ENCODE data around the gene VNN1.
"Not testable (repeated sequence)": the region's sequence is repeated elsewhere in the genome, so short reads cannot be mapped to it uniquely, and the experiment has no call there.

The VNN1 gene

GRCh38 chr6:132708771-132709170, 5.1 kb downstream of the VNN1 start:
- no peak for TF ChIP-seq CTCF (IDR thresholded peaks at IDR 0.05; ENCODE audit: low read depth, low read length, missing control alignments)
- in situ Hi-C loops (cut with HindIII; ENCODE audit: low pct_ligation_motif_present, low sequenced_read_pairs), result no loop called here
- Histone ChIP-seq H3K27ac (no peak overlapping the region), H3K27me3 (replicated peaks) (no peaks in the 10 kb centered on the region), H3K4me3 (ENCODE audit: low read depth, low read length) (no peak overlapping the region), H3K36me3 (replicated peaks) (no peaks in the 10 kb centered on the region)
- no peak for DNase-seq

GRCh38 chr6:132708002-132708401, 5.9 kb downstream of the VNN1 start:
- DNase-seq, result no peak
- H3K27ac ChIP-seq, result no peak overlapping the region
- no peaks in the 10 kb centered on the region for H3K36me3 ChIP-seq (replicated peaks)
- no peak for TF ChIP-seq CTCF (IDR thresholded peaks at IDR 0.05; ENCODE audit: low read depth, low read length, missing control alignments)
- no peak overlapping the region for H3K4me3 ChIP-seq (ENCODE audit: low read depth, low read length)
- in situ Hi-C loops (cut with HindIII; ENCODE audit: low pct_ligation_motif_present, low sequenced_read_pairs), result no loop called here
- H3K27me3 ChIP-seq (replicated peaks), result no peaks in the 10 kb centered on the region

- H3K27me3 ChIP-seq (replicated peaks); DNase-seq; H3K36me3 ChIP-seq (replicated peaks); H3K27ac ChIP-seq; H3K4me3 ChIP-seq (ENCODE audit: low read depth, low read length); in situ Hi-C loops (cut with HindIII; ENCODE audit: low pct_ligation_motif_present, low sequenced_read_pairs): not testable (repeated sequence)
These were observed 7.1 kb downstream of the VNN1 start for GRCh38 chr6:132706756-132707155.

GRCh38 chr6:132703936-132704335, 9.9 kb downstream of the VNN1 start:
- in situ Hi-C loops (cut with HindIII; ENCODE audit: low pct_ligation_motif_present, low sequenced_read_pairs), result no loop called here
- no peak overlapping the region for H3K27ac ChIP-seq
- no peaks in the 10 kb centered on the region for H3K36me3 ChIP-seq (replicated peaks)
- H3K27me3 ChIP-seq (replicated peaks), result no peaks in the 10 kb centered on the region
- TF ChIP-seq CTCF (IDR thresholded peaks at IDR 0.05; ENCODE audit: low read depth, low read length, missing control alignments), result no peak
- no peak overlapping the region for H3K4me3 ChIP-seq (ENCODE audit: low read depth, low read length)
- DNase-seq, result no peak

- Histone ChIP-seq H3K4me3 (ENCODE audit: low read depth, low read length) (no peak overlapping the region), H3K27me3 (replicated peaks) (no peaks in the 10 kb centered on the region), H3K36me3 (replicated peaks) (no peaks in the 10 kb centered on the region), H3K27ac (no peak overlapping the region)
- DNase-seq, result no peak
- in situ Hi-C loops (cut with HindIII; ENCODE audit: low pct_ligation_motif_present, low sequenced_read_pairs), result no loop called here
- TF ChIP-seq CTCF (IDR thresholded peaks at IDR 0.05; ENCODE audit: low read depth, low read length, missing control alignments), result no peak
These were observed 15.2 kb downstream of the VNN1 start for GRCh38 chr6:132698608-132699007.

- Histone ChIP-seq H3K4me3 (ENCODE audit: low read depth, low read length) (no peak overlapping the region), H3K36me3 (replicated peaks) (no peaks in the 10 kb centered on the region), H3K27me3 (replicated peaks) (no peaks in the 10 kb centered on the region), H3K27ac (no peak overlapping the region)
- in situ Hi-C loops (cut with HindIII; ENCODE audit: low pct_ligation_motif_present, low sequenced_read_pairs), result no loop called here
- TF ChIP-seq CTCF (IDR thresholded peaks at IDR 0.05; ENCODE audit: low read depth, low read length, missing control alignments), result no peak
- no peak for DNase-seq
These were observed 18.1 kb downstream of the VNN1 start for GRCh38 chr6:132695773-132696172.
